ENCODE data around the gene SLIT1.

The SLIT1 gene

DNA sequence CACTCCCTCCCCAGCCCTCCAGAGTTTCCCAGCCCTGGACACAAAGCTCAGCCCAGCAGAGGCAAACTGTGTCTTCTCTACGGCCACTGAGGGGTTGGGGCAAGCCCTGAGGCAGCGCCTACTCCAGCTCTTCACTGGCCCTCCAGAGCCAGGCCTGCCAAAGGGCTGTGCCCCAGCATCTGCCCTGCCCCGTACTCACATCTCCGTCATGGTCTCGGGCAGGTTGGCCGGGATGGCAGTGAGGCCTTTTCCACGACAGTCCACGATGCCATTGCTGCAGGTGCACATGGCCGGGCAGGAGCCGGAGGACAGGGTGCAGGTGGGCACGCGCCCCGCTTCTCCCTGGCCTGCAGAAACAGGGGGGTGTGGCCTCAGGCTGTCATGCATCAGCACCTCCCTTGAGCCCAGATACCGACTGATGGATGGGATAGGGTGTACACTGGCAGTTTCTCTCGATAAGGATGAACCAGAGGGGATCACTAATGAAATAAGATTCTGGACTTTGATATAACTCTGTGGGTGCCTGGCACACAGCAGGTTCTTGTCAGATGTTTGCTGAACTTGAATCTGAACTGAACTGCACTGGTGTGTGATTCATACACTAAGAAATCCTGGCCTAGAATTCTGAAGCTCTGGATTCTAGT is 125.2 kb downstream of the SLIT1 start:
- DNase-seq = no peak

- no peak for DNase-seq
These were observed 125.9 kb downstream of the SLIT1 start for GRCh38 chr10:97059872-97060205.

DNA sequence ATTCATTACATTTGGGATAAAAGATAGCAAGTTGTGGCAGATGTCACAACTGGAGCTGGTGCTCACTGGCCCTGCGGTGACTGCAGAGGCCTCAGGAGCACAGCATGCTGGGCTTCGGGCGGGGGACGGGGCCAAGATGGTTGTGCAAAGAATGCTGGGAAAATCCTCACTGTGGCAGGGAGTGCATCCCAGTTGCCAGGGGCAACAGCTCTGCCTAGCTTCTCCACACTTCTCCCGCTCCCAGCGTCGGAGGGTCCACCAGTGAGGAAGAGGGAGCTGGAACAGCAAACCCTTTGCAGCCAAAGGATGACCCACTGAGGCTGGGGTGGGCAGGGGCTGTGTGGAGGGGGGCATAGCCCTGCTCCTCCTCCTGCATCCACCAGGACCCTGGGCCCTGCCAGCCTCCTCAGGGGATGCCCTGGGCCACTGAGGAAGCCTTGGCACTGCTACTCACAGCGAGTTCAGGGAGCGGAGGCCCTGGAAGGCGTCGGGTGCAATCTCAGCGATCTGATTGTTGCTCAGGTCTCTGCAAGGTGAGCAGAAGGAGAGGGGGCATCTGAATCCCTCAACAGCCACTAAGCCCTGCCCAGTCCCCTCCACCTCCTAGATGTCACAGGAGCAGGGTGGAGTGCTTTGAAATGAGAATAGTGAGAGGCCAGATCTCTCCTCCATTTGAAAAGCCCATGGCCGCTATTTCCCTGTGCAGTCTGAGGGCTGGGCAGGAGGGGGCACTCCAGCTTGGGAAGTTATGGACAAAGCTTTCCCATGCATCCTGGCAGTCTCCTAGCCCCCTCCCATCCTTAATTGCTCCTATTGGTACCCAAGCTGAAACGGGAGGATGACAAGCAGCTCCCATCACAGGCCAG is 126.5 kb downstream of the SLIT1 start:
- DNase-seq = no peak

- no peak for DNase-seq
These were observed 127.2 kb downstream of the SLIT1 start for GRCh38 chr10:97058521-97058920.

DNA sequence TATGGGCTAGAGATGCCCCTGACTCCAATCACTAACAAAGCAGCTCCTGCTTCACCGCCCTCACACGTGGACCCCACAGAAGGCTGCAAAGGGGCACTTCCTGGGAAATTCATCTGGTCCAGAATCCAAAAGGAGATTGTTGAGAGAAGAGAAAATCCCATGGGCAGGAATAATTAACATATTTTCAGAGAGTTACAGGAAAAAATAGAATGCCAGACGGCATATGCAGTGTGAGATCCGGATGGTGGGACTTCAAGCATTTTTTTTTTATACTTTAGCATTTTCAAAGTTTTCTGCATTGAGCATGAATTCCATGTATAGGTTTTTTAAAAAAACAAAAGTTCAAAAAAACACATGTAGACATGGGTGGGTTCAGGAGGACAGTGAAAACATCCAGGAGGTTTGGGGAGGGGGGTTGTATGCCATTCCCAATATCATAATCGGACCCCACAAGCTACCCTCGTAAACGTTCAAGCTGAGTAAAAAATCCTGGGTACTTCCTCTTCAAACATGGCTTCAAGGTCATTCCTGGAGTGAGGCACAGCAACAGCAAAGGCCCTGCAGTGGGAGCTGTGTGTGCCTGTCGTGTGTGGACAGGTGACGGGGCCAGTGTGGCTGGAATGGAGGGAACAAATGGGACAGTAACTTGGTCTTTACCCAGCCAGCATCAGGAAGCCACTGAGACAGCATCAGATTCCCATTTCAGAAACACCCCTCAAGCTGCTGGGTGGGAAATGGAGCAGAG is 128.1 kb downstream of the SLIT1 start:
- DNase-seq = no peak

DNA sequence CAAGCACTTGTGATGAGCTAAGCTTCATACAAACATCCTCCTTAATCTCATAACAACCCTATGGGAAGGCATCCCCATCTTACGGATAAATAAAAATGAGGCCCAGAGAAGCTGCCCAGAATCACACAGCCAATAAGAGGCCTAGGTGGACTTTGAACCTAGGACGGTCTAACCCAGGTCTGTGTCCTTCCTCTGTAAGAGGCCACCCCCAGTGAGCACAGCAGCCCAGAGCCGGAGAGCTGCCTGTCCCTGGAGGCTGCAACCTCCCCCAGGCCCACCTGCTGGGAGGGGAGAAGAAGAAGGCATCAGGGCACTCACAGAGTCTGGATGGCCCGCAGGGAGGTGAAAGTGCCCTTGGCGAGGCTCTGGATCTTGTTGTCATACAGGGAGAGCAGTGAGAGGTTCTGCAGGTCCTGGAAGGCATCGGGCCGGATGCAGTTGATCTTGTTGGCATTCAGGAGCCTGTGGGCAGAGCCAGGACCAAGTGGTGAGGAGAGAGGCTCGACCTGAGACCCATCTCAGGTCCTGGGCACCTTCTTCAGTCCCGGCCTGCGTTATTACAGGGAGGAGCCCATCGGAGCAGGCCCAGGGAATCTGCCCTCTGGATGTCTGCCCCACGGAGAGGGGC is 129.6 kb downstream of the SLIT1 start:
- DNase-seq = no peak

DNA sequence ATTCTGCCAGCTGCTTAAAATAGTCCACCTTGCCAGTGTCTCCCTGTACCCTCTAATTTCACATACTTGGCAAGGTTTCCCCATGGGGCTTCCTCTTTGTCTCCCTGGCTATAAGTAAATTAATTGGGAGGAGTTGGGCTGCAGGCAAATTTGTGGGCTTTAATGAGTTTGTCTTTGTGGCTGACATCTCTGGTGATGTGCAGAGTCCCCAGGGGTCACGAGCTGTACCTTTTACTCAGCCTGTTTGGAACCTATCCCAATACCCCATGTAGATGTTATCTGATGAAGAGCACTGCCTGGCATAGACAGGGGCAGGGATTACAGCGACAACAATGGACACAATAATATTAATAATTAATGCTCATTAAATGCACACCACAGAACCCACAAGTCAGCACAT is 132.5 kb downstream of the SLIT1 start:
- DNase-seq = no peak

DNA sequence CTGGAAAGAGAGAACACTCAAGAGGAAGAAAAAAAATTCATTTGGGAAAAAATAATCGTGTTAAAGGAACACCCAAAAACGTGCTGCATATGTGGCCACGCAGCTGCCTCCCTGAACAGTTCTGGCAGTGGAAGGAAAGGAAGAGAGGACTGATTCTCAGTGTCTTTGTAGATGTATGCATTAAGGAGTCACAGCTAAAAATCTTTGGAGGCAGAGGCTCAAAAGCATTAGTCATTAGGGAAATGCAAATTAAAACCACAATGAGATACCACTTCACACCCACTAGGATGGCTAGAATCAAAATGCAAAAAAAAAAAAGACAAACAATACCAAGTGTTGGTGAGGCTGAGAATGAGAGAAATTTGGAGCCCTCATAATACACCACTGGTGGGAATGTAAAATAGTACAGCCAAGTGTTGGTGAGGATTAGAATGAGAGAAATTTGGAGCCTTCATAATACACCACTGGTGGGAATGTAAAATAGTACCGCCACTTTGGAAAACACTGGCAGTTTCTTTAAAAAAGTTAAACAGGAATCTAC is 134.7 kb downstream of the SLIT1 start:
- no peak for DNase-seq

GRCh38 chr10:97050205-97050745 is 135.5 kb downstream of the SLIT1 start:
- no peak for DNase-seq

- no peak for DNase-seq
These were observed 136.1 kb downstream of the SLIT1 start for GRCh38 chr10:97049670-97050069.

DNA sequence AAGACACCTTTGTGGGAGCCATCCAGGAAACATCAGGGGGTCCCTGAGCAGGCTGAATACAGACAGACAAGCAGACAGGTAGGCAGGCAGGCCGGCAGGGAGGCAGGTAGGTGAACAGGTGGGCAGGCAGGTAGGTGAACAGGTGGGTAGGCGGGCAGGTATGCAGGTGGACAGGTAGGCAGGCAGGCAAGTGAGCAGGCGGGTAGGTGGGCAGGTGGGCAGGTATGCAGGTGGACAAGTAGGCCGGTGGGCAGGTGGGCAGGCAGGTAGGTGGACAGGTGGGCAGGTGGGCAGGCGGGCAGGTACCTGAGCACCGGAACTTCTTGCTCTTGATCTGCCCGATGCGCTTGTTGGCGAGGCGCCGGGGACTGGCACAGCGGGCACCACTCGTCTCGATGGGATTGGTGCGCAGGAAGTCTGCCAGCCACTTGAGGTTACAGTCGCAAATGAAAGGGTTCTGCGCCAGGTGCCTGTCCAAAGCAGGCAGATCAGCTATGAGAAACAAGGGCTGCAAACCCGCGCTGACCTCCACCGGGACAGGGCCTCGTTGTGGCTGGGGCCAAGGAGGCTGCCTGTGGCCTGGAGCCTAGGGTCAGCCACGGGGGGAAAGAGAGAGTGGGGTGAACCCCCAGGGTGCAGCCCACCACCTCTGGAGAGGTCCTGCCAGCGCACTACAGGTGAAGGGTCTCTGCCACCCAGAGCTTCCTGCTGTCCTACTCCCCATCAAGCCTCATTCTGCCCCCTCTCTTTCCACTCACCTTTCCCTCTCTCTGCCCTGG is 136.9 kb downstream of the SLIT1 start:
- DNase-seq = no peak

- no peak for DNase-seq
These were observed 138.0 kb downstream of the SLIT1 start for GRCh38 chr10:97047788-97048187.

- no peak for DNase-seq
These were observed 138.5 kb downstream of the SLIT1 start for GRCh38 chr10:97047083-97047736.

GRCh38 chr10:97046456-97047082 is 139.2 kb downstream of the SLIT1 start:
- DNase-seq = no peak

GRCh38 chr10:97043563-97043855 is 142.2 kb downstream of the SLIT1 start:
- DNase-seq = no peak

DNA sequence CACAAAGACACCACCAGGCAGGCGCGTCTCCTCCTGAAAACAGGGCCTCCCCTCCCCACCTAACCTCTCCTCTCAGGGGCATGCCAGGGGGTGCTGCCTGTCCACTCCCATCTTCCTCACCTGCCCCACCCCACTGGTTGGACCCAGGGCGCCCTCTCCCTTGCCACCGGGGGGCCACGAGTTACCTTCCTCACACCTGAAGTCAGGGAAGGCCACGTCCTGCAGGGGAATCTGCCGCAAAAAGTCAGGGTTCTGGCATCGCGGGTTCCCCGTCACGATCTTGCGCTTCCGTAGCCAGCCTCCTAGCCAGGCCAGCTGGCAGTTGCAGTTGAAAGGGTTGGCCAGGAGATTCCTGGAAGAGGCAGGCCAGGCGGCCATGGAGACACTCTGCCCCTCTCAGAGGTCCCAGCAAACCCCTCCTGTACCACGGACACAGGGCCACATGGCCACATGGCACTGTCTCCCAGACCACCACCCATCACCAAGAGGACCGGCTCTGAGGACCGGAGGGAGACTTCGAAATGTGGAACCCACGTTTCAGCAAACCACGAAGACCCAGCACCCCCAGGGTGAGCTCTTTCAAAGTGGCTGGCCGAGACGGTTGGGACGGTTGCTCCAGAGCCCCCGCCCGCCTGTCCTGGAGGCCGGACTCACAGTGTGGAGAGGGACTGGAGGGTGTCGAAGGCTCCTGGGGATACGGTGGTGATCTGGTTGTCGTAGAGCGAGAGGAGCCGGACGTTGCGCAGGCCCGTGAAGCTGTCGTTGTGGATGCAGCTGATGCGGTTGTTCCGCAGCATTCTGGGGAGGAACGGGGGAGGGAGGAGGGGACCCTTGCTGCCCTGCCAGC is 142.8 kb downstream of the SLIT1 start:
- no peak for DNase-seq

- DNase-seq = no peak
These were observed 143.7 kb downstream of the SLIT1 start for GRCh38 chr10:97042081-97042480.

GRCh38 chr10:97040706-97041105 is 145.1 kb downstream of the SLIT1 start:
- DNase-seq = no peak

GRCh38 chr10:97040248-97040584 is 145.5 kb downstream of the SLIT1 start:
- no peak for DNase-seq

DNA sequence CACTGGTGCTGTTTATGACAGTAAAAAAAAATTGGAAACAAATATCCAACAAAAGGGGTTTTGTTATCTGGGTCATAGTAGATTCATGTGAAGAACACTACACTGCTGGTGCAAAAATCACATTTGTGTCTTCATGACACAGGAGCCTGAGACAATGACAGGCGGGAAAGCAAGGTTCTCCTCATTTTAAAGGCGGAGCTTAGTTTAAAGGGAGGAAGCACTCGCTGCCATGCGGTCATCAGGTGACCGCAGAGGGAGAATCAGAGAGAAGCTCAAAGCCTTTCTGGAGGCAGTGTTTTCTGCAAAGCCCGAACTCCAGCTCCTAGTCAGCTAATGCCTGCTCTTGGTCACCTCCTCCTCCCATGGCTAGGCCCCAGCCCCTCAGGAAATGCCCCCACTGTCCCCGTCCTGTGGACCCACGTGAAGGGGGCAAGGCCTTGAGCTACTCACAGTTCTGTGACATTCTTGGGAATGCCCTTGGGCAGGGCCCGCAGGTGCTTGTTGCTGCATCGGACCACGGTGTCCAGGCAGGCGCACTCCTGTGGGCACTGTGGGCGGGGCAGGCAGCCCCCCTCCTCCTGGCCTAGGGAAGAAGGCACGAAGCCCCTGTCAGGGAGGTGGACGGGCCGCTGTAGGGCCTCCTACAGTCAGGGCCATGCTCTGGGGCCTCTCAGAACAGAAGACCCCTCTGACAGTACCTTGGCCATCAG is 146.1 kb downstream of the SLIT1 start:
- no peak for DNase-seq
